ENCODE data around the gene SUGCT. TPM values are rescaled to one million over a fixed set of nuclear protein-coding genes. Genes with fewer than 3 reads are reported as not detected.

The SUGCT gene
- total and polyA plus RNA-seq, 2 of the 8 experiments (the other 6 are each of a cell fraction or from before 2014, with no cell fraction given) = 2.8 to 5.4 TPM

- no peak for TF ChIP-seq TBP (IDR thresholded peaks at IDR 0.05; ENCODE audit: low read depth, low read length)
Measured at GRCh38 chr7:40714363-40715052, 579.7 kb downstream of the SUGCT start (continued).
